Loucy (cell line): ENCODE measurements around the gene QRFPR.

Experiments used
- EZH2phosphoT487 ChIP-seq: fragments of 200-600 bp; IDR thresholded peaks from 2 replicates; pipeline ENCODE4 v1.6.1; 2018; ENCODE audit warnings: antibody characterized with exemption, mild to moderate bottlenecking, moderate library complexity, borderline replicate concordance
- TF ChIP-seq, protein P1 (sequence below): fragments of 200-600 bp; sonication (generic); conservative IDR thresholded peaks from 2 replicates; pipeline ENCODE4 v1.5.1; 2014; ENCODE audit warnings: mild to moderate bottlenecking, antibody characterized with exemption, low read length

- TF ChIP-seq, protein P1, sequence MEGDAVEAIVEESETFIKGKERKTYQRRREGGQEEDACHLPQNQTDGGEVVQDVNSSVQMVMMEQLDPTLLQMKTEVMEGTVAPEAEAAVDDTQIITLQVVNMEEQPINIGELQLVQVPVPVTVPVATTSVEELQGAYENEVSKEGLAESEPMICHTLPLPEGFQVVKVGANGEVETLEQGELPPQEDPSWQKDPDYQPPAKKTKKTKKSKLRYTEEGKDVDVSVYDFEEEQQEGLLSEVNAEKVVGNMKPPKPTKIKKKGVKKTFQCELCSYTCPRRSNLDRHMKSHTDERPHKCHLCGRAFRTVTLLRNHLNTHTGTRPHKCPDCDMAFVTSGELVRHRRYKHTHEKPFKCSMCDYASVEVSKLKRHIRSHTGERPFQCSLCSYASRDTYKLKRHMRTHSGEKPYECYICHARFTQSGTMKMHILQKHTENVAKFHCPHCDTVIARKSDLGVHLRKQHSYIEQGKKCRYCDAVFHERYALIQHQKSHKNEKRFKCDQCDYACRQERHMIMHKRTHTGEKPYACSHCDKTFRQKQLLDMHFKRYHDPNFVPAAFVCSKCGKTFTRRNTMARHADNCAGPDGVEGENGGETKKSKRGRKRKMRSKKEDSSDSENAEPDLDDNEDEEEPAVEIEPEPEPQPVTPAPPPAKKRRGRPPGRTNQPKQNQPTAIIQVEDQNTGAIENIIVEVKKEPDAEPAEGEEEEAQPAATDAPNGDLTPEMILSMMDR = no peak
- no peak for TF ChIP-seq EZH2phosphoT487
Measured at GRCh38 chr4:121376556-121376955, 4.3 kb downstream of the QRFPR start.
